ENCODE measurements around the gene SFSWAP. TPM values are rescaled to one million over a fixed set of nuclear protein-coding genes. Genes with fewer than 3 reads are reported as not detected.

The SFSWAP gene
- total and polyA plus RNA-seq, 10 donors, result 19.5 to 74.4 (median 58.8) TPM

GRCh38 chr12:131789638-131790037 lies 78.7 kb downstream of the SFSWAP start:
- 85 to 90% (median 88%) methylated on average over 12 of the region's 12 CpGs for WGBS, 5 donors
- H3K36me3 ChIP-seq, result peaks cover 3 to 100% (median 84%) of the 10 kb centered on the region in 6 donors
- intact Hi-C loops (cut with DNase I; ENCODE audit: low total_unique reads), result no loop called here
- DNase-seq, result no peak
- TF ChIP-seq POLR2AphosphoS5 (IDR thresholded peaks at IDR 0.05) (no peak), CTCF (IDR thresholded peaks at IDR 0.05 in 8 of 11, conservative IDR thresholded peaks at IDR 0.05 in 3 of 11) (no peak), POLR2A (IDR thresholded peaks at IDR 0.05) (no peak)
- H3K4me1 ChIP-seq, result no peaks in the 10 kb centered on the region
- H3K9me3 ChIP-seq, result no peaks in the 10 kb centered on the region
- H3K27ac ChIP-seq, result no peak overlapping the region
- no peaks in the 10 kb centered on the region for H3K27me3 ChIP-seq (replicated peaks in 1 of 7)
- no peak overlapping the region for H3K4me3 ChIP-seq

GRCh38 chr12:131793243-131794022 lies 82.5 kb downstream of the SFSWAP start:
- intact Hi-C loops (cut with DNase I; ENCODE audit: low total_unique reads), result no loop called here
- DNase-seq, result no peak
- 83 to 92% (median 85%) methylated on average over 19 of the region's 19 CpGs for WGBS, 5 donors

GRCh38 chr12:131794061-131794460 lies 83.2 kb downstream of the SFSWAP start:
- 93 to 99% (median 97%) methylated on average over 7 of the region's 7 CpGs for WGBS, 5 donors
- intact Hi-C loops (cut with DNase I; ENCODE audit: low total_unique reads), result no loop called here
- peaks cover 0 to 96% (median 71%) of the 10 kb centered on the region in 6 donors for H3K36me3 ChIP-seq
- H3K27ac ChIP-seq, result no peak overlapping the region
- no peak overlapping the region for H3K4me3 ChIP-seq
- H3K4me1 ChIP-seq, result peaks cover 6 to 19% (median 8%) of the 10 kb centered on the region in 6 donors
- no peaks in the 10 kb centered on the region for H3K27me3 ChIP-seq (replicated peaks in 1 of 7)
- no peak for TF ChIP-seq POLR2AphosphoS5 (IDR thresholded peaks at IDR 0.05)
- no peak for TF ChIP-seq POLR2A (IDR thresholded peaks at IDR 0.05)
- no peaks in the 10 kb centered on the region for H3K9me3 ChIP-seq
- DNase-seq, result no peak

More at GRCh38 chr12:131793243-131794022, 82.5 kb downstream of the SFSWAP start:
- Histone ChIP-seq H3K9me3 (no peaks in the 10 kb centered on the region), H3K4me3 (no peak overlapping the region), H3K27me3 (replicated peaks in 1 of 7) (no peaks in the 10 kb centered on the region), H3K27ac (no peak overlapping the region), H3K36me3 (peaks cover 0 to 96% (median 71%) of the 10 kb centered on the region in 6 donors), H3K4me1 (peaks cover 6 to 19% (median 8%) of the 10 kb centered on the region in 6 donors)
- TF ChIP-seq POLR2A (IDR thresholded peaks at IDR 0.05) (no peak), POLR2AphosphoS5 (IDR thresholded peaks at IDR 0.05) (peak in 1 of 3 donors; percentile 39)

GRCh38 chr12:131794573-131794972 lies 83.7 kb downstream of the SFSWAP start:
- TF ChIP-seq CTCF (IDR thresholded peaks at IDR 0.05 in 8 of 11, conservative IDR thresholded peaks at IDR 0.05 in 3 of 11), result no peak
- no peak for TF ChIP-seq POLR2A (IDR thresholded peaks at IDR 0.05)
- TF ChIP-seq POLR2AphosphoS5 (IDR thresholded peaks at IDR 0.05), result no peak
- no peaks in the 10 kb centered on the region for H3K27me3 ChIP-seq (replicated peaks in 1 of 7)
- 84 to 96% (median 90%) methylated on average over 10 of the region's 10 CpGs for WGBS, 5 donors
- DNase-seq, result no peak
- intact Hi-C loops (cut with DNase I; ENCODE audit: low total_unique reads), result no loop called here
- peaks cover 6 to 19% (median 9%) of the 10 kb centered on the region in 6 donors for H3K4me1 ChIP-seq
- no peaks in the 10 kb centered on the region for H3K9me3 ChIP-seq
- no peak overlapping the region for H3K4me3 ChIP-seq
- no peak overlapping the region for H3K27ac ChIP-seq
- H3K36me3 ChIP-seq, result peaks cover 0 to 96% (median 71%) of the 10 kb centered on the region in 6 donors

GRCh38 chr12:131795064-131795463 lies 84.2 kb downstream of the SFSWAP start:
- DNase-seq, result no peak
- Histone ChIP-seq H3K27ac (no peak overlapping the region), H3K9me3 (no peaks in the 10 kb centered on the region), H3K27me3 (replicated peaks in 1 of 7) (no peaks in the 10 kb centered on the region), H3K36me3 (peaks cover 0 to 96% (median 71%) of the 10 kb centered on the region in 6 donors), H3K4me1 (peaks cover 6 to 22% (median 12%) of the 10 kb centered on the region in 6 donors), H3K4me3 (no peak overlapping the region)
- TF ChIP-seq CTCF (IDR thresholded peaks at IDR 0.05 in 8 of 11, conservative IDR thresholded peaks at IDR 0.05 in 3 of 11) (no peak), POLR2AphosphoS5 (IDR thresholded peaks at IDR 0.05) (no peak), POLR2A (IDR thresholded peaks at IDR 0.05) (no peak)
- 88 to 94% (median 92%) methylated on average over 4 to 14 of the region's 14 CpGs for WGBS, 5 donors
- intact Hi-C loops (cut with DNase I; ENCODE audit: low total_unique reads), result no loop called here

All from spleen (tissue), 11 donors.